Kidney (tissue), 14 donors: Measurements from ENCODE around the gene SGPL1. TPM values are rescaled to one million over a fixed set of nuclear protein-coding genes. Genes with fewer than 3 reads are reported as not detected.

ENCODE experiments used
- DNase-seq, 5 donors: peaks; one replicate each; pipeline ENCODE4 v3.0.0-alpha.2; 2013 to 2020
- FAIRE-seq: peaks from 2 replicates; lab custom pipeline; 2012; peaks lifted over from hg19 to GRCh38; lab: Jason Lieb, UNC
- H3K27ac ChIP-seq, 2 donors: one replicate each; pipeline ENCODE4 v1.7.0; 2013; ENCODE audit warnings: low read depth in 2 of 2, low read length in 2 of 2, inconsistent platforms in 1 of 2
- H3K27me3 ChIP-seq: one replicate; pipeline ENCODE4 v1.7.1; 2013; ENCODE audit warnings: low read length, inconsistent platforms; ENCODE audit not compliant: control insufficient read depth, insufficient read depth
- H3K36me3 ChIP-seq, 3 donors: one replicate each; pipeline versions ENCODE4 v1.7.0 to v1.7.1; 2013; ENCODE audit warnings: low read length in 3 of 3, control low read depth in 1 of 3, inconsistent platforms in 1 of 3; ENCODE audit not compliant: insufficient read depth in 3 of 3, control insufficient read depth in 2 of 3
- H3K4me1 ChIP-seq, 3 donors: one replicate each; pipeline versions ENCODE4 v1.7.0 to v1.7.1; 2013; ENCODE audit warnings: low read length in 3 of 3, inconsistent platforms in 1 of 3, low read depth in 1 of 3; ENCODE audit not compliant: control insufficient read depth in 2 of 3, insufficient read depth in 2 of 3
- H3K4me3 ChIP-seq, 3 donors: one replicate each; pipeline versions ENCODE4 v1.7.0 to v1.8.1; 2013; ENCODE audit warnings: low read length in 3 of 3, control low read depth in 1 of 3, inconsistent platforms in 1 of 3
- H3K9ac ChIP-seq, 3 donors: one replicate each; pipeline versions ENCODE4 v1.7.0 to v1.7.1; 2013; ENCODE audit warnings: low read length in 3 of 3, control low read depth in 1 of 3, inconsistent platforms in 1 of 3
- H3K9me3 ChIP-seq, 3 donors: one replicate each; pipeline versions ENCODE4 v1.7.0 to v1.7.1; 2013; ENCODE audit warnings: low read length in 3 of 3, control low read depth in 1 of 3, inconsistent platforms in 1 of 3; ENCODE audit not compliant: control insufficient read depth in 2 of 3, insufficient read depth in 1 of 3
- intact Hi-C: fragments of 100-400 bp; cut with DNase I; formaldehyde crosslinking; loops from one replicate; pipeline ENCODE4 v1.11.1; 2022
- polyA plus RNA-seq: library from polyadenylated mRNA; stranded (reverse); fragments of 350-450 nt; fragmentation: Illumina TruSeq; extraction: RNeasy Lipid Tissue Mini Kit (QIAGEN cat#74804); gene quantifications from one replicate; pipeline ENCODE4 v1.2.3, GENCODE V29; 2014; ENCODE audit warnings: low read depth, low replicate concordance; ENCODE audit not compliant: insufficient read depth
- total RNA-seq: library from RNA; stranded (reverse); fragmentation: NEBNext Ultra II Directional; extraction: Animal tissue kit (Norgen Biotek cat#: 25700); gene quantifications from one replicate; pipeline ENCODE4 v1.2.1, GENCODE V29; 2021
- TF ChIP-seq, protein P1 (sequence below): IDR thresholded peaks from 3 replicates; pipeline ENCODE4 v1.5.1; 2012; ENCODE audit warnings: mild to moderate bottlenecking, moderate library complexity, borderline replicate concordance; ENCODE audit not compliant: insufficient read depth; ENCODE audit errors: extremely low read depth
- donor health status: control.
- donor health status: control.
- donor health status: control.
- donor health status: control.
- donor health status: control.
- donor health status: DM: yes; HTN: yes; CAD: no.
- donor health status: Normal renal cell carcinoma (clear cell type).

The SGPL1 gene
- total and polyA plus RNA-seq, 2 donors from 2014 or later, result 13.5 to 105 TPM

DNA sequence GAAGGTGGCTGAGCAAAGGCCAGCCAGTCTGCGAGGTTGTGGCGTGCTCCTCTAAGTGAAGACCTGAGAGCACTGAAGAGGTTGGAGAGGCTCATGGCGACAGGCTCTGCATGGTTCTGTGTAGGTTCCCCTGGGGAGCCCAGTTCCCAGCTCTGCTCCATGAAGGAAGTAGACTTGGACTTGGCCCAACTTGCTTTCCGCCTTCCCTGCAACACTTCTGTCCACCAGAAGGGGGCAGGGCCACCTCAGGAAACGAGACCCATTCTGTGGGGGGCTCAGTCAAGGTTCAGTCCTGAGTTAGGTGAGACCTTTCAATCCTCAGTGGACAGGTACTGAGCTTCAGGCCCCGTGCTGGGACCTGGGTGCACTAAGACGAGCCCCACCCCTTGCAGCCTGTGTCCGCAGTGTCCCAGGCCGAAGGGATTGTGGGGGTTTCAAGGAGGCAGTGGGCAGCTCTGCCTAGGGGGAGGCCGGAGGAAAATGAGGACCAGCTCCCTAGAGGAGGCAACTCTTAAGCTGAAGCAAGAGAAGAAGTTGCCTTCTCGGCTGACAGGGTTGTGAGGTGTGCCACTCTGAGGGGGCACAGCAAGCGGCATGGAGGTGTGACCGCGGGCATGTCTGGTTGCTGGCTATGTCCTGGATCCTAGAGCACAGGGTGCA lies 87.6 kb downstream of the SGPL1 start:
- no peak for FAIRE-seq
- H3K27ac ChIP-seq, result no peak overlapping the region
- no peaks in the 10 kb centered on the region for H3K27me3 ChIP-seq
- intact Hi-C loops, result no loop called here
- TF ChIP-seq, protein P1, sequence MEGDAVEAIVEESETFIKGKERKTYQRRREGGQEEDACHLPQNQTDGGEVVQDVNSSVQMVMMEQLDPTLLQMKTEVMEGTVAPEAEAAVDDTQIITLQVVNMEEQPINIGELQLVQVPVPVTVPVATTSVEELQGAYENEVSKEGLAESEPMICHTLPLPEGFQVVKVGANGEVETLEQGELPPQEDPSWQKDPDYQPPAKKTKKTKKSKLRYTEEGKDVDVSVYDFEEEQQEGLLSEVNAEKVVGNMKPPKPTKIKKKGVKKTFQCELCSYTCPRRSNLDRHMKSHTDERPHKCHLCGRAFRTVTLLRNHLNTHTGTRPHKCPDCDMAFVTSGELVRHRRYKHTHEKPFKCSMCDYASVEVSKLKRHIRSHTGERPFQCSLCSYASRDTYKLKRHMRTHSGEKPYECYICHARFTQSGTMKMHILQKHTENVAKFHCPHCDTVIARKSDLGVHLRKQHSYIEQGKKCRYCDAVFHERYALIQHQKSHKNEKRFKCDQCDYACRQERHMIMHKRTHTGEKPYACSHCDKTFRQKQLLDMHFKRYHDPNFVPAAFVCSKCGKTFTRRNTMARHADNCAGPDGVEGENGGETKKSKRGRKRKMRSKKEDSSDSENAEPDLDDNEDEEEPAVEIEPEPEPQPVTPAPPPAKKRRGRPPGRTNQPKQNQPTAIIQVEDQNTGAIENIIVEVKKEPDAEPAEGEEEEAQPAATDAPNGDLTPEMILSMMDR, result peak; percentile 86
- no peaks in the 10 kb centered on the region for H3K9me3 ChIP-seq
- peak; percentile 60 to 86 (median 78) for DNase-seq
- no peak overlapping the region for H3K4me3 ChIP-seq
- H3K36me3 ChIP-seq, result no peaks in the 10 kb centered on the region
- H3K4me1 ChIP-seq, result peaks cover 0 to 5% (median 0%) of the 10 kb centered on the region in 3 donors
- no peak overlapping the region for H3K9ac ChIP-seq

DNA sequence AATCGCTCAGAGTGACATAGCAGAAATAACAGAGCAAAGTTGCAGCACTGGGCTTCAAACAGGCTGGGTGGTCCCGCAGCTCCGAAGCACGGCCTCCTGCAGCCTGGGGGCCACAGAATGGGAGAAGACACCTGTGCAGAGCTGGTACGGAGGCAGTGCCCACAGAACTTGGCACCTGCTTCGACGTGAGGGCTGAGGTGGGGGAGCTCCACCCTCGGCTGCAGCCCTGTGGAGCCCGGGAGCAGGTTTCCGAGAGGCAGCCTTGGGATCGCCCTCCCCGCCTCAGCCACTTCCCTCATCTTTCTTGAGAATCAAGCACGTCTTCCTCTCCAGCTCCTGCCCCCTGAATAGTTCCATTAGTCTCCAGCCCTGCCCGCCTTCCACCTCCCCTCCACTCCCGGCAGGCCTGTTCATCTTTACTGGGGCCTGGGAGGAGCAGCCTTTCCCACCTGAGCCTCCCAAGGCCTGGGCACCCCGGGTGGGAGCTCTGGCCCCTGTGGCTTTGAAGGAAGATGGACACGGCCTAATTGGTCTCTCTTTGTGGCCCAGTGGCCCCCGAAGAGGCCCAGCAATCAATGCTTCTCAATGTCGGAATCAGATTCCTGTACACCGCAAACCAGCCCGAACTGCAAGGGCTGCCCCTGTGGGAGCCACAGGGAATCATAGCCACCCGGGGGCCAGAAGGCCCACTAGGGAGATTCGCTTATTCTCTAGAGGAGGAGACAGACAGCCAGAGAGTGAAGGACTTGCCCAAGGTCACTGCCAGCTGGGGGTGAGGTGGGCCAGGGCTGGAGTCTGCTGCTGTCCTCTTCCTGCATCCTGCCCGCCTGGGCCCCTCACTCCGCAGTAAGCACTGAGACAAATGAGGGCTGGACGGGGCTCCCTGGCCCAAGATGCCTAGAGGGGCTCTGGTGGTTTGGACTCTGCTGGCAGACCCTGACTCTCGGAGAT lies 89.6 kb downstream of the SGPL1 start:
- H3K9me3 ChIP-seq, result no peaks in the 10 kb centered on the region

DNA sequence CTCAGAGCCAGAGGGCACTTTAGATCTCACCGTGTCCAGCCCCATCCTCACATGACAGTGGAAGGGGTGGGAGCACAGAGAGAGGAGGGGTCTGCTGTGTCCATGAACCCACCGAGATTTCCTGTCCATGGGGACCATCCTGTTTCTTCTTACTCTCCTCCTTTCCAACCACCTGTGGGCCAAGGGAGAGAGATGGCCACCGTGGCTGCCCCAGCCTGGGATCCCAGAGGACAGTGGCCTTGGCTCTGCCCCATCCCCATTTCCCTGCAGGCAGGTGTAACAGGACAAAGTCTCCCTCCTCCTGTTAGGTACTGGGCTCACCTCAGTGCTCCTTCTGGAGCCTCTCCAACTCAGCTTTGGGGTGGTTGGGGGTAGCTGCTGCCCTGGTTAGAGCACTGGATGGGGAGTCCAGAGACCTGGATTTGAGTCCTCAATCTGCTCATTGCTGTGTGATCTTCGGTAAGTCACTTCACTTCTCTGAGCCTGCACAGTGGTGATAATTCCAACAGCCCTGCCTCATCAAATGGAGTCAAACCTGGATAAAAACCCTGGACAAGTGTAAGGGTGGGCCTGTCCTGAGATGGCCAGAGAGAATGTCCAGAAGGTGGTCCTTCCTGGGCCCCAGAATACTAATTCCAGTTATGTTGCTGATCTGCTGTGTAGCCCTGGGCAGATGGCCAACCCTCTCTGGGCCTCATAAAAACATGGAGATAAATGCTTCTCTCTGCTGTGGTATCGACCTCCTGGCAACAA lies 90.5 kb downstream of the SGPL1 start:
- TF ChIP-seq, protein P1, result no peak
- H3K27ac ChIP-seq, result no peak overlapping the region
- no peak overlapping the region for H3K9ac ChIP-seq
- no peaks in the 10 kb centered on the region for H3K9me3 ChIP-seq
- no peak for FAIRE-seq
- no peaks in the 10 kb centered on the region for H3K36me3 ChIP-seq
- H3K27me3 ChIP-seq, result no peaks in the 10 kb centered on the region
- peaks cover 0 to 5% (median 0%) of the 10 kb centered on the region in 3 donors for H3K4me1 ChIP-seq
- peak in 1 of 5 donors; percentile 42 for DNase-seq
- no peak overlapping the region for H3K4me3 ChIP-seq
- intact Hi-C loops, result no loop called here

More for the DNA sequence above, 89.6 kb downstream of the SGPL1 start:
- no peak for FAIRE-seq
- H3K4me1 ChIP-seq, result peaks cover 0 to 5% (median 0%) of the 10 kb centered on the region in 3 donors
- H3K9ac ChIP-seq, result no peak overlapping the region
- no peaks in the 10 kb centered on the region for H3K27me3 ChIP-seq
- peak in 1 of 5 donors; percentile 41 for DNase-seq
- H3K27ac ChIP-seq, result no peak overlapping the region
- intact Hi-C loops, result no loop called here
- TF ChIP-seq, protein P1, result no peak
- H3K4me3 ChIP-seq, result no peak overlapping the region
- no peaks in the 10 kb centered on the region for H3K36me3 ChIP-seq
